Measurements from ENCODE around the gene CABP2.

The CABP2 gene

DNA sequence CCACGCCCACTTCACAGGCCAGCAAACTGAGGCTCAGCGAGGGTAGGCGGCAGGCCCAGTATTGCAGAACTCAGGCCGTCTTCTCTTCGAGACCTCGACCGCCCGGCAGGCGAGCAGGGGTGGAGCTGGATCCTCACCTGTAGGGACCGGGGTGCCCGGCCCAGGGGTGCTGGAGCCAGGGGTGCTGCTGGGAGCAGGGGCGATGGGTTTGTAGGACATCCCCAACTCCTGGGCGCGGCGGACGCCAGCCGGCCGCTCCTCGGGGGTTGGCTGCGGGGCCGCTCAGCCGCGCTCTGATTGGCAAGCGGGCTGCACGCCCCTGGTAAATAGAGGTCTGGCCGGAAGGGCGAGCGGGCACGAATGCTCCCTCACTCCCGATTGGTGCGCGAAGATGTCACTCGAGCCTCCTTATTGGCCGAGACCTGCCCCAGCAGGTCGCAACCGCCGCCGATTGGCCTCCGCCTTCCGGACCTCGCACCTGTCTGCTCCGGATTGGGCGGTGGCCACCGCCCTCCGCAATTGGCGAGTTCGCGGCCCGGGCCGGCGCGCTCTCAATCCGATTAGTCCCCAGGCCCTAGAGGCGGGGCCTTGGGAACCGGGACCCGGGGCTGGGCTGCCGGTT is 15.3 kb downstream of the CABP2 start, which contains the start of gene CDK2AP2:
TSS of gene CDK2AP2 (minus strand) at position 299 of the 622 bp plus-strand sequence. CDS start at position 219, 80 bp downstream.
- DNase-seq (ENCODE audit: low read depth) = peak; percentile 97

DNA sequence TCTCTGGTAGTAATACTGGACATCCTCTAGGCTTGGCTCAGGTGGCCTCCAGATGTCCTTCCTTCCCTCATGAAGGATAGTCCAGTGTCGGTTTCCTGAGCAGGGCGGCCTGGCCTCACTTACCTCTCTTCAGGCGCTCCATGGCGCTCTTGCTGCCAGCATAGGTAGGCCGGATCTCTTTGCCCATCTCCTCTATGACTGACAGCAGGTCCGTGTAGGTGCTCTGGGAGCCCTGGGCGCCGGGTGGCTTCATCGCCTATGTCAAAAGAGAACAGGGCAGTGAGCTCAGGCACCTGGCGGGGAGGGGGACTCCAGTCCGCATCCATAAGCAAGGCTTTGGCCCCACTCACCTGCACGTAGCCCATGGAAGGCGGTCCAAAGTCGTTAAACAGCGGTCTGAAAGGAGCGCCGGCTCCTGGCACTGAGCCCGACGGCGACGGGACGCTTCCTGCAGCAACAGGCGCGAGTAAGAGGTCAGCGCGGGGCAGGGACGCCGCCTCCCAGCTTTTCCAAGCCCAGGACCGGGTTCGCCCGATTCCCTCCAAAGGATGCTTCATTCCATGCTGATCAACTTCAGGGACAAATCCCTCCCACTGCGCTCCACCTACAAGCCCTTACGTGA is 15.9 kb downstream of the CABP2 start:
- DNase-seq (ENCODE audit: low read depth) = no peak

DNA sequence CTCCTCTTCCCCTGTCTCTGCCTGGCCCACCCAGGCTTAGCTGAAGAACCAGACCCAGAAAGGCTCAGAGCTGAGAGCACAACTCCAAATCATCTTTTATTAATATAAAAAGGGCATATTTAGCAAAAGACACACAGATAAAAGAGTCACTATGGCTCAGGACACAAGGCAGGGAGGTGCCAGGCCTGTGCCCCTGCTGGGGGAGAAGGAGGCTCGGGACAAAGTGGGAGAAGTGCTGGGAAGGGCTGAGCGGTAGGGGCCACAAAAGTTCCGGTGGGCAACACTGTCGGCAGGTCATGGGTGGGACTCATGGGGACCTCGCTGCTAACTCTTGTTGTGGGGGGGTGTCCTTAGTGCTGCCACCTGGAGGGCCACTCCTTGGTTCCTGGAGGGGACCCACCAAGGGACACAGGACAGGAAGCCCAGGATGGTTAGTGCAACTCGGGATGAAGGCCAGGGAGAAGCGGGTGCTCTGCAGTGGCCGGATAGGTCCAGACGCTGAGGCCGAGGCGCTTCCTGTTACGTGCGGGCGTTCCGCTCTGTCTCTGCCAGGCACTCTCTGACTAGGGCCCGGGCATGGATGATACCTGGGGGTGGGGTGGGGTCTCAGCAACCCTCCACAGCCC is 16.7 kb downstream of the CABP2 start:
- DNase-seq (ENCODE audit: low read depth) = no peak

DNA sequence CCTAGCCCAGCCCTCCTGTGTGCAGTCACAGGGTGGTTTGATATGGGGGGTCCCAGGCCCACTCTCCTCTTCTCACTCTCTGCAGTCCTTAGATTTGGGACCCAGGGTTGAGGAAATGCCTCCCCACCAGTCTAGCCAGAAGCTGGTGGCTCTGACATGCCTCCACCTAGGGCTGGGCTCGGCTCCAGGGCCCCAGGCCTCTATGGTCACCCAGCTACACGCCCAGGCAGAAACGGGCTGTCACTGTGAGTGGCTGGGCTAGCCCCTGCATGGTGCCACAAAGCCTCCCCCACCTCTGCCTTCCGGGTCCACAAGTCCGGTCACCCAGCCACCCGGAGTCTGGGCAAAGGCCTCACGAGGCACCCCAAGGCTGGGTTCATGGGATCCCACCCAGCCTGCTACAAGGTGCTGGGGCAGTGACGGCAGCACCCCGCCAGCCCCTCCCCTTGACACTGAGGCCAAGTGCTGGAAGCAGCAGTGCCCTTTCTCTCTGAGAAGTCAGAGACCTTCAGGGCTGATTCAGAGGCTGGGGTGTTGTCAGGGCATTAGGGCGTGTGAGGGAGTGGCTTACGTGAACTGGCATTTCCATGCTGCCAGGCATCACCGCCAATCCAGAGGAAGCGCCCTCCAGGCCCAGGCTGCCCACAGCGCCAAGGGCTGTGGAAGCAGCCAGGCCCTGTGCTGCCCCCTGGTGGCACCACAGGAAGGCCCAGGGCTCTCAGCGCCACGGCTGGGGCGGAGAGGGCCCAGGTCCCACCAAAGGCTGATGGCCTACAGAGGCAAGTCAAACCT is 17.4 kb downstream of the CABP2 start:
- DNase-seq (ENCODE audit: low read depth) = peak; percentile 87

DNA sequence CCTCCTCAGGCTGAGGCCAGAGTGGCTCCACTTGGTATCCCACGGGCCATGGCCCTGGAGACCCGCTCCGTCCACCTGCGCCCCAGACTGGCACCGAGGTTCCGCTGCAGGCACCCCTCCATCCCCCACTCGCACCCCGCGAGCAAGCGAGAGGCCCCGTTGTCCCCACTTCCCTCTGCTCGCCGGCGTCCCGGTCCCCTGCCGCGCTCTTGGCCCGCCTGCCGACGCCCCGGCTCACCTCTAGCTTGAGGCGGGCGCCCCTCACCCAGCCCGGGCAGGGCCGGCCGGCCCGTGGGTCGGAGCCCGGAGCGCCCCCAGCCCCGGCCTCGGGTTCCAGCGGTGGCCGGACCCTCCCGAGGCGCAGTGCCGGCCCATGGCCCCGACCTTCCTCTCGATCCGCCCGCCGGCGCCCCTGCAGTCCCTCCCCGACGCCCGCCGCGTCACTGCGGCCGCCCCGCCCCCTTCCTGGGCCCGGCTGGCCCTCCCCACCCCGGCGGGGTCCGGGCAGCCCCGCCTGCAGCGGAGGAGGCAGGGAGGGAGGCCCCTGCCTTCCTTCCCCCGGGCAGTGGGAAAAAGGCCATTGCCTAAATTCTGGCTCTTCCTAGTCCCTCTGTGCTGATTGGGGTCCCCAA is 18.2 kb downstream of the CABP2 start, which contains the start of gene PITPNM1:
TSS of gene PITPNM1 (minus strand) at position 414 of the 632 bp plus-strand sequence. CDS start 1,183 bp downstream, outside the sequence.
- no peak for DNase-seq (ENCODE audit: low read depth)

DNA sequence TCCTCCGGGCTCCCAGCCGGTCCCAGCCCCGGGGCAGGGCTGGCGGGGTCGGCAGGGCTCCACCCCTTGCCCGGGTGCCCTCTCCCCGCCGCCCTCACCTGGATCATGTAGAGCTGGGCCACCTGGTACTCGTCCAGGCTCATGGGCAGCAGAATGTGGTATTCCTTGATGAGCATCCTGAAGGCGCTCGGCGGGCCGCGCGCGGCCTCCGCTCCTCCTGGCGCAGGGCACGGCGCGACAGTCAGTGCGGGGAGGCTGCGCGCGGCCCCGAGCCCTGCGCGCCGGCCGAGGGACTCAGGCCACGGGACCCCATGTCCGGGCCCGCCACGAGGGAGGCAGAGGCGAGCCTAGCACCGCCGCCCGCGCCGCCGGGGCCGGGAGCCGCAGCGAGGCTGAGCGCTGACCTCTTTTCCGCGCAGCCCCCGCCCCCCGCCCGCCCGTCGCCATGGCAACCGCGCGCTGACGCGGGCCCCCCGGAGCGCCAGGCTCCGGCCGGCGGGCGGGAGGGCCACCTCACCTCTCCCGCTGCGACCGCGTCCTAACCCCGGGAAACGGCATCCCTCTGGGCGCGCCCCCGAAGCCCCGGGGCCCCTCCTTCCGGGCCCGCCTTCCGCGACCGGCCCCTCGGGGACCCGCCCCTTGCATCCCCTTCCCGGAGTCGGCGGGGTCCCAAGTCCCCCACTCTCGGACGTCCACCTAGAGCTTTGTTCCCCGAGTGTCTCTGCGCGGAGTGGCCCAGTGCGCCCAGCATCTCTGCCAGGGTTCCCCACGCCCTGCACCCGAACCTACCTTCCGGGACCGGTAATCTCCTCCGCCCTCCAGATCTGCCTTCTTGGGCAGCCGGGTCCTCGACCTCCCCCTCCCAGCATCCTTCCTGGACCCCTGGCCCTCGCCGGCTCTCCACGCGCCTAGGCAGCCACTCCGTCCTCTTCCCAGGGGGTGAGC is 19.0 kb downstream of the CABP2 start:
- no peak for DNase-seq (ENCODE audit: low read depth)

DNA sequence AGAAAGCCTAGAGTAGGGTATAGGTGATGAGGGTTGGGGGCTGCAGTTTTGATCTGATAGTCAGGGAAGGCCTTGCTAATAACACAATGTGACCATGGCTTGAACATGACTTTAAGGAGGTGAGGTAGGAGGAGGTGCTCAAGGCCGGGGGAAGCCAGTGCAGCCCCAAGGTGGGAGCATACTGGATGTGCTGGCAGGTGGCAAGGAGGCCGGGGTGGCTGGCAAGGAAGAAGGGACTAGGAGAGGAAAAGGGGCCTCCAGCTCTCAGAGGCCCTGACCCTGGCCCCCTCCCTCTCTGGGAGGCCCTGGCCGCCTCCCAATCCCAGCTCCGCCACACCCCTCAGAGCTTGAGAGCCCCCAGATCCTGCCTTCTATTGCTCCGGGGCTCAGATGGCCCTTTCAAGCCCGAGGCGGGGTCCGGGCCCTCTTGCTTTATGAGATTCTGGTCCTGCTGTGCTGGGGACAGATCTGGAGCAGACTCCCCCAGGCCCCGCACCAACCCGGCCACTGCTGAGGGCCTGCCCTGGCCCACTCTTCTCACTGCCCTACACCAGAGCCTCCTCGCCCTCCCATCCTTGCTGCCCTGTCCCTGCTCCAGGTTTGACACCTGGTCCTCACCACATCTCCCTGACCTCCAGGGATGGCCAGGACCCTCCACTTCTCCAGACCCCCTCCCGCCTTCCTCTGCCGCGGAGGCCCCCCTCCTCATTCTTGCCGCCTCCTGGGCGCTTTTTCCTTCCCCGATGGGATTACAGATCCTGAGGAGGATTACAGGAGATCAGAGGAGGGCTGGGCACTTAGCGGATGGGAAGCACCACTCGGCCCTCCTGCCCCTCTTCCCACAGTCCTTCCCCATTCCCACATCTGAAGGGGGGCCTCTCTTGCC is 19.9 kb downstream of the CABP2 start:
- no peak for DNase-seq (ENCODE audit: low read depth)

DNA sequence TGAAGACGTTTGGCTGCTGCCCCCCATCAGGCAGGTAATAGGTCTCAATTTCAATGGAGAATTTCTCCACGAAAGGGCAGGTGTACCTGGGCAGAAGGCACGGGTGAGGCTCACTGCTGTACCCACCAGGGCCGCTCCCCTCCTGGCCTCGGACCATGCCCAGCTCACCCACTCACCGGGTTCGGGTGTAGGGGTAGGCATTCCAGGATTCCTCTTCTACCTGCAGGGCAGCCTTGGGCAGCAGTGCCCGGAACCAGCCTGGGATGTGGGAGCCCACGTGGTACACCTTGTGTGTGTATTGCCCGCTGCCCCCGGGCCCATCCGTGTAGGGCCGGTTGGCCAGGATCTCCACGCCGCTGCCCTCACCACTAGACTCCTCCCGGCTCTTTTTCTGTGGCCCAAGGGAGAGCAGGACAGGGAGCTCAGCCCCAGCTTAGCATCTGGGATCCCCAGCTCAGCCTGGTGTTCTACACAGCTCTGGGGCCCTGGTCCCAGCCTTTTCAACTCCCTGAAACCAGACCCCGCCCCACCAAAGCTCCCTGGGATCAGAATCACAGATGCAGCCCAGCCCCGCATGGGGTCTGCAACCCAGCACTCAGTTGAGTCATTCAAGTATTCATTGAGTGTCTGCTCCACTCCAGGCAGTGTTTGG is 20.8 kb downstream of the CABP2 start:
- DNase-seq (ENCODE audit: low read depth) = no peak

DNA sequence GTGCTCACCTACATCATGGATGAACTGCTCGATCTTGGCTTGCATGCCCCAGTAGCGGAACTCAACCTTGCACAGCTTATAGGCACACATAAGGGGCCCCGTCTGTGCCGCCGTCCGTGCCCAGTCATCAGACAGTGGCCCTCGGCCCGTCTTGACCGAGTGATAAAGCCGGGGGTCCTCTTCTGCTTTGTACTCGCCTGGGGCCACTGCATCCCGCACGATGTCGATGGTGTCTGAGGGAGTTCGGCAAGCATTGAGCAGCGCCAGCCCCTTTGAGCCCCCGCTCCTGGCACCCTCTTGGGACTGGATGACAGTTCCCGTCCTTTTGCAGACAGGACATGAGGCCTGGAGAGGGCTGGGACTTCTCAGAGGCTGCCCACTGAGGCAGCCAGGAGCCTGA is 21.4 kb downstream of the CABP2 start:
- no peak for DNase-seq (ENCODE audit: low read depth)

DNA sequence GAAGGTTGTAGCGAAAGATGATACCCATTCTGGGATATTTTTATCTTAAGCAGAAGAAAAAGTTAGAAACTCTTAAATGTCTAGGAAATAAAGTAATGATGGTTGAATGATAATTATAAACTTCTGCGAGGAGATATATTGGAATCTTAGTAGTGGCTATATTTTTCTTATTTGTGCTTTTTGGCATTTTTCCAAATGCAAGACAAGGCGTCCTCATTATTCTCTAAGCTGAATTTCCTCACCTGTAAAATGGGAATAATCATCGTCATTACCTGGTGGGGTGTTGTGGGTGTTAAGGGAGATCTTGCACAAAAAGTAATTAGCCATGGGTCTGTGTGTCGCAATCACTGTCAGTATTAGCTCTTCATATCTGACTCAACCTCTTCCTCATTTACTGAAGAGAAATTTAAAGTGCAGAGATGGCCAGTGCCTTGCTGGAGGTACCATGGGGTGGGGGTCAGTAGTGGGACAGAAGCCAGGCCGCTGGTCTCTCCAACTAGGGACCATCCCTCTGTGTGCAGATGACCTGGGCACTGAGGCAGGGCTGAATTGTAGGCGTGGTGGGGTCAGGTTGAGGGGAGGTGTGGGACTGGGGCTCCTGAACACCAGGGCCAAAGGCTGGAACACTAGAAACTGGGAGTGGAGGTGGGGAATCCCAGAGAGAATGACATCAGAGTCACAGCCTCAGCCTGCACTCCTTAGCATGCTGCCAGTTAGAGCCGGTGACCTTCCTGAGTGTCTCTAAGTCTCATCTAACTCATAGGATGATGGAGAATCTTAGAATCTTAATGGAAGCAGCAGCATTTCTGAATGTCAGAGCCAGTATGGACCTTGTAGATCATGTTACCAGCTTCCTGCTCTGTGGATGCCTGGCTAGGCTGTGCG is 22.2 kb downstream of the CABP2 start:
- no peak for DNase-seq (ENCODE audit: low read depth)

DNA sequence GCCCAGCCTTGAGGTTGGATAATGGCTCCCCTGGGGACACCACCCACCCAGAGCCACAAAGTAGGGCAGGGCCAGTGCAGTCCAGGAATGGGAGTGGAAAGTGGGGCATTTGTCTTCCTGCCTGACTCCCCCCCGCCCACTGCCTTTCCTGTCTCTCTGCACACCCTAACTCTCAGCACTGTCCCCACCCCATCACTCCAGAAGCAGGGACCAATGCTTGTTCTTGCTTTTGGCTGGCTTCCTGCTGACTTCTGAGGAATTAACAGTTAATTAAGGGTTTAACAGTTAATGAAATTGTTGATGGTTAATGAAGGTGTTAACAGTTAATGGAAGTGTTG is 22.8 kb downstream of the CABP2 start:
- no peak for DNase-seq (ENCODE audit: low read depth)

DNA sequence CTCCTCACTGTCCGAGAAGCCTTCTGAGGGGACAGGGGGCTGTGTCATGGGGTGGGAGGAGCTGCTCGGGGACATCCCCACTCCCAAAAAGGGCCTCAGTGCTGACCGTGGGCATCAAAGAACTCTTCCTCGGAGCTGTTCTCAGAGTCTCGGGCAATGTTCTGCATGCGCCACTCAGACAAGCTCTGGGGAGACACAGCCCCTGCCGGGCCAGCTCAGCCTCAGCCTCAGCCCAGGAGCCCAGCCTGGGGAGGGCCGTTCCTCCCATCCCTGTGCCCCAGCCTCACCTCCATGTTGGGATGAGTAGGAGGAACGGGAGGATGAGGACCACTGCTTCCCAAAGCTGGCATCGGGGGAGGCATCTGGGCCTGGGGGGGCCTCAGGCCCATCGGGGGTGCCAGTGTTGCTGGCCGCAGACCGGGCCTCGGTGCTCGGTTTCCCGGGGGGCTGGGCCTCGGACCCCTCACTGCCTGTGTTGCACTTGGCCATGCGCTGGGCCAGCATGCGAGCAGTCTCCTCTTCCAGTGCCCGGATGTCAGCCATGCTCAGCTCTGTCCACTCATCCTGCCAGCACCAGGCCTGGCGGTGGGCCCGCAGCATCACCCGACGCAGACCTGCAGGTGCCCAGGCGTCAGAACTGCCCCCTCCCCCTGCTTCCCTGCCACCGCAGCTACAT is 23.3 kb downstream of the CABP2 start:
- DNase-seq (ENCODE audit: low read depth) = no peak

DNA sequence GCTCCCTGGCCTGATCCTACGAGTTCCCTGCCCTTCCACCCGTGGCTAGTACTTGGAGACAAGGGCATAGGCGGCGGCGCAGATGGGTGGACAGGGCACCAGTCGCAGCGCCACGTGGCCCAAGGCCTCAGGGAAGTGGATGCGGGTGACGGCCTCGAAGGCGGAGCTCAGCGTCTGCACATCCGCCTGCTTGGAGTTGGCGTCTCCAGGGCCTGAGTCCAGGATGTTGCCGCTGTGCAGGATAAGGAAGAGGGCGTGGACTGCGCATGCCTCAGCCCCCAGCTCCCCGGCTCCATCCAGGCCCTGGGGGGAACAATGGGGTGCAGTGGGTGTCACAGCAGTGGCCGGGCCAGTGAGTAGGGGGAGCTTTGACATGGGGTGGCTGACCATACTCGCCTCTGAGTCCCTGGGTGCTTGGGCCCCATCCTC is 24.7 kb downstream of the CABP2 start:
- no peak for DNase-seq (ENCODE audit: low read depth)

DNA sequence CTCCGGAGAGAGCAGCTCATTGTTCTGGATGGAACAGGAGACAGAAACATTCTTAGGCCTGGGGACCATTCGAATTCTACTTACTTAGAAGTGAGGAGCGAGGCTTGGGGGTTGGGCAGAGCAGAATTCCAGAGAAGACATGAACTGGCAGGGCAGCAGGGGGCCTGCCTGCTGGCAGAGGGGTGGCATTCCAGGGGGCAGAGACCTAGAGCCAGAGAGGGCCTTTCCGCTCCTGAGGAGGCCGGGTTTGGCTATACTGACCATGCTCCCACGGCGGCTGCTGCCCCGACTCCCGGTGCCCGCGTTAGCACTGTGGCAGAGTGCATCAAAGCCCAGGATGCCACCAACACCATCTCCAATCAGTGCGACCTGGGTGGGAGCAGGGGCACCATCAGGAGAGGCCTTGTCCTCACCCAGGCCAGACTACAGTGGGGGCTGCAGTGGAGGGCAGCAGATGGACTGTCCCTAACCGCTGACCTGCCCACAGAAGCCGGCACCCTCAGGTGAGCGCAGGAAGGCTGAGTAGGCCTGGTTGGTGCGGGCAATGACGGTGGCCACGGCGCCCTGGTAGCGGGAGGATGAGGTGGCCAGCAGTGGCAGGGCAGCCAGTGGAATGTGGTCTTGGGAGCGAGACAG is 25.5 kb downstream of the CABP2 start:
- no peak for DNase-seq (ENCODE audit: low read depth)

DNA sequence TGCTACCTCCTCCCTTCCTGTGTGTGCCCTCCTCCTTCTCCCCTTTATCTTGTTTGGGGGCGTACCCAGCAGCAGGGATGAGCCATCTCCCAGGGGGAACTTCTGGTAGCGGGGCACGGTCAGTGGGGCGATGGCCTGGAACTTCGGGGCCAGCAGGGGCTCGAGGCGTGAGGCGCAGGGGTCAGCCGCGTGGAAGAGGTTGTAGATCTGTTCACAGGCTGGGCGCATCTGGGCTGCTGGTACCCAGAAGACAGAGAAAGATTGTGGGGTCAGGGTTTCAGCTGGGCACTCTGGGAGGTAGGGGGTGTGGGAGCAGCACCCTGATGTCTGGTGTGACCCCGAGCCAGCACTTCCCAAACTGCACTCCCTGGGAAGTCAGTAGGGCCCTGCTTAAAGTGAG is 27.1 kb downstream of the CABP2 start:
- DNase-seq (ENCODE audit: low read depth) = no peak

DNA sequence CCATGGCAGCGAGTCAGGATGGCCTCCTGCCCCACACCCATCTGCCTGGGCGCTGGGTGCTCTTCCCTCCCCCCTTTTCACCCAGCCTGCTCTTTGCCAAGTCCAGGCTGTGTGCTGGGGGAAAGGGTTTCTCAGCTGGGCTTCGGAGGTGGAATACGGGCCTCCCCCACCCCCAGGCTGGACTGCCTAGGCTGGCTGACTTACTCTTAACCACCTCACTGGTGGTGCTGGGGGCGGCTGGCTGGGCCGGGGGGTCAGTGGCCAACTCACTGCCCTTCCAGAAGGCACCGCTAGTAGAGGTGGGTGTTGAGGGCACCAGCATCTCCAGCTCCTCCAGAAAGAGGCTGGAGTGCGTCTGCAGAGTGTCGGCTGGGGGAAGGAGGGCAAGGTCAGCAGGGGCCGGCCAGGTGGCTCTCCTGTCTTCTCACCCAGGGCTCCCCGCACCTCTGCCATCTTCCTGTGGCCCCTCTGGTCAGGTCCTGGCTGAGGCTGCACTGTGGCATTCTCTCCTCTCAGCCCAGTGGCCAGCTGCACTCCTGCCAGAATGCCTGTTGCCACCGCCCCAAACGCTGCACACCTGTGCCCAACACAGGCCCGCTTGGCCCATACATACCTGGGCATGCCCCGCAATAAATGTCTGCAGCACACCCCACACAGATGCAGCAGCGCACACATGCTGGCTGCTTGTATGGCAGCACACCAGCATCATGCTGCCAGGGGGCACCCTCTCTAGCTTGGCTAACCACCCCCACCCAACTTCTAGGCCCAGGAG is 27.8 kb downstream of the CABP2 start:
- no peak for DNase-seq (ENCODE audit: low read depth)

Data from HS-5 (cell line).